Measurements from ENCODE around the gene FLNC. TPM values are rescaled to one million over a fixed set of nuclear protein-coding genes. Genes with fewer than 3 reads are reported as not detected.

Gene FLNC
- total RNA-seq, 1 donor from 2014 or later = 839 TPM

GRCh38 chr7:128869944-128870285 lies 39.7 kb downstream of the FLNC start:
- intact Hi-C loops (cut with micrococcal nuclease) = loop anchor here (10.0 kb wide), 1 partner anchor 265 kb away; no protein-coding TSS in a partner anchor
- TF ChIP-seq, protein P1, sequence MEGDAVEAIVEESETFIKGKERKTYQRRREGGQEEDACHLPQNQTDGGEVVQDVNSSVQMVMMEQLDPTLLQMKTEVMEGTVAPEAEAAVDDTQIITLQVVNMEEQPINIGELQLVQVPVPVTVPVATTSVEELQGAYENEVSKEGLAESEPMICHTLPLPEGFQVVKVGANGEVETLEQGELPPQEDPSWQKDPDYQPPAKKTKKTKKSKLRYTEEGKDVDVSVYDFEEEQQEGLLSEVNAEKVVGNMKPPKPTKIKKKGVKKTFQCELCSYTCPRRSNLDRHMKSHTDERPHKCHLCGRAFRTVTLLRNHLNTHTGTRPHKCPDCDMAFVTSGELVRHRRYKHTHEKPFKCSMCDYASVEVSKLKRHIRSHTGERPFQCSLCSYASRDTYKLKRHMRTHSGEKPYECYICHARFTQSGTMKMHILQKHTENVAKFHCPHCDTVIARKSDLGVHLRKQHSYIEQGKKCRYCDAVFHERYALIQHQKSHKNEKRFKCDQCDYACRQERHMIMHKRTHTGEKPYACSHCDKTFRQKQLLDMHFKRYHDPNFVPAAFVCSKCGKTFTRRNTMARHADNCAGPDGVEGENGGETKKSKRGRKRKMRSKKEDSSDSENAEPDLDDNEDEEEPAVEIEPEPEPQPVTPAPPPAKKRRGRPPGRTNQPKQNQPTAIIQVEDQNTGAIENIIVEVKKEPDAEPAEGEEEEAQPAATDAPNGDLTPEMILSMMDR (IDR thresholded peaks at IDR 0.05; ENCODE audit: borderline replicate concordance) = no peak
- Histone ChIP-seq H3K4me3 (peak overlapping the region; percentile 74), H3K27me3 (ENCODE audit: low read depth) (peaks cover 10% of the 10 kb centered on the region), H3K36me3 (peaks cover 14% of the 10 kb centered on the region), H3K27ac (replicated peaks) (no peak overlapping the region), H3K4me1 (peaks cover 22% of the 10 kb centered on the region), H3K9me3 (replicated peaks) (no peaks in the 10 kb centered on the region)
- no peak for DNase-seq

DNA sequence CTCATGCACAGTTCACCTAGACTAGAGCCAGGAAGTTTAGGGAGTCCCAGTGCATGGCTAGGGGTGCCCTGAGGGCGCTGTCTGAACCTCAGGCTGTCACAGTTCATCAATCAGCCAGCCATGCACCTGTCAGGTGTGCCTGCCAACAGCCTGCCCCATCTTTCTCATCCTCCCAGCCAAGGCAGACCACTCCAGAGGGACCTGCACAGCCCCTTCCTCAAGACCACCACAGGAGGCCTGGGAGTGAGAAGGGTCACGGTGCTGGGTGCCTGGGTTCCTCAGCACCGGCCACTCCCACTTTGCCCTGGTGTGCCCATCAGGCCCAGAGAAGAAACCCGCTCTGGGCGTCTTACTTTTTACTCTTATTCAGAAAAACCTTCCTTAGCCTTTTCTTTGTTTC lies 40.8 kb downstream of the FLNC start:
- TF ChIP-seq, protein P1 (IDR thresholded peaks at IDR 0.05; ENCODE audit: borderline replicate concordance) = no peak
- intact Hi-C loops (cut with micrococcal nuclease) = loop anchor here (10.0 kb wide), 1 partner anchor 266 kb away; no protein-coding TSS in a partner anchor
- H3K36me3 ChIP-seq = peaks cover 4% of the 10 kb centered on the region
- DNase-seq = no peak
- H3K9me3 ChIP-seq (replicated peaks) = no peaks in the 10 kb centered on the region
- H3K27me3 ChIP-seq (ENCODE audit: low read depth) = peaks cover 10% of the 10 kb centered on the region
- no peak overlapping the region for H3K4me3 ChIP-seq
- H3K4me1 ChIP-seq = peaks cover 22% of the 10 kb centered on the region
- no peak overlapping the region for H3K27ac ChIP-seq (replicated peaks)

- DNase-seq = no peak
- Histone ChIP-seq H3K36me3 (no peaks in the 10 kb centered on the region), H3K27ac (replicated peaks) (no peak overlapping the region), H3K9me3 (replicated peaks) (no peaks in the 10 kb centered on the region), H3K27me3 (ENCODE audit: low read depth) (peaks cover 10% of the 10 kb centered on the region), H3K4me1 (peaks cover 22% of the 10 kb centered on the region), H3K4me3 (no peak overlapping the region)
- TF ChIP-seq, protein P1 (IDR thresholded peaks at IDR 0.05; ENCODE audit: borderline replicate concordance) = no peak
- intact Hi-C loops (cut with micrococcal nuclease) = loop anchor here (10.0 kb wide), 1 partner anchor 268 kb away; no protein-coding TSS in a partner anchor
These were observed 42.2 kb downstream of the FLNC start for GRCh38 chr7:128872394-128872824.

DNA sequence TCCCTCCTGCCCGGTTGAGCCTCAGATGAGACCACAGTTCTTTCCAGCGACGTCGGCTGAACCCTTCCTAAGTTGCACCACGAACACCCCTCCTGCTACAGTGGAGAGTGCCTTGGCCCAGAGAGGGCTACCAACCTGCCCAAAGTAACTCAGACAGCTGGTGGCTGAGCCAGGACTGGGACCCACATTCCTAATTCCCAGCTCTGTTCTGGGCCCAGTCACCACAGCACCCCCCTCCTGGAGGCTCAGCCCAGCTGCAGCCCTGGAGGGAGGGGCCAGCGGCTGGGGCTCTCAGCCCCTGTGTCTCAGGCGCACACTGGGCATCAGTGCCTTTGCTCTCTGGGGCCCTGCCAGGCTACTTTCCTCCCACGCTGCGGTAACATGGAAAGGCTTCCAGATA lies 43.0 kb downstream of the FLNC start:
- no peak for DNase-seq
- Histone ChIP-seq H3K9me3 (replicated peaks) (no peaks in the 10 kb centered on the region), H3K36me3 (no peaks in the 10 kb centered on the region), H3K4me1 (peaks cover 20% of the 10 kb centered on the region), H3K27me3 (ENCODE audit: low read depth) (peaks cover 10% of the 10 kb centered on the region), H3K27ac (replicated peaks) (no peak overlapping the region), H3K4me3 (no peak overlapping the region)
- intact Hi-C loops (cut with micrococcal nuclease) = loop anchor here (10.0 kb wide), 1 partner anchor 268 kb away; no protein-coding TSS in a partner anchor
- TF ChIP-seq, protein P1 (IDR thresholded peaks at IDR 0.05; ENCODE audit: borderline replicate concordance) = no peak

DNA sequence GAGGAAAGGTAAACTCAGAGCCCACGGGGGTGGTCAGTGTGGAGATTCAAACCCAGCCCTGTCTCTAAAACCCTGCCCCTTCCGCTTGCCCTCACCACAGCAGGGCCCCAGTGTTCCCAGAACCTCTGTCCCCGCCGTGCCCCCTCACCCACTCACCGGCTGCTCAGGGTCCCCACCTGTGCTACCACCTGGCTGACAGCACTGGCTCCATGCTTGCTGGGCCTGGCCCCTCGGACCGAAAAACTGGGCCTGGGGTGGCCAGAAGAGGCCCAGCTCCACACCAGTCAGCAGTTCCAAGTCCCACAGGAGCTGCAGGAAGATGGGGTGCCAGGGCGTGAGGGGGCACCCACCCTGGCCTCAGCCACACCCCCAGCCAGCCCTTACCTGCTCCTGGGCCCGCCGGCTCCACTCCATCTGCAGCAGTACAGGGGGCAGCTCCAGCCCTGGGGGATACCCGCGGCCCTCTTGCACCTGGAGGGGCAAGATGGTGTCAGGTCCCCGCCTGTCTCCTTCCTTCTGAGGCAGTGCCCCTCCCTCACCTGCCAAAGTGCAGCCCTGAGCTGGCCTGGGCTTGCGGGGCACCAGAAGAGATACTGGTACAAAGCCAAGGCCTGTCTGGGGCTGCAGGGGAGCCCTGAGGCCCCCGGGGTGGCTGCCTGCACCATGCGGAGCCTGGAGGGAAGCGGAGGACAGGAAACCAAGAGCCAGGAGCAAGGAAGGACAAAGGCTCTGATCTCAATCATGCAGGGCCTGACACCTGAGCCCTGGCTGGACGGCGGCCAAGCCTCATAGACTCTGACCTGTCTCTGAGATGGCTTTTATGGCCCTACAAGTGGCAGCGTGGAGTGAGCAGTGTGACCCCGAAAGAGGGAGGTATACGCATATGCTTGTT lies 44.2 kb downstream of the FLNC start:
- Histone ChIP-seq H3K4me1 (peaks cover 8% of the 10 kb centered on the region), H3K36me3 (no peaks in the 10 kb centered on the region), H3K27ac (replicated peaks) (no peak overlapping the region), H3K27me3 (ENCODE audit: low read depth) (peaks cover 10% of the 10 kb centered on the region), H3K9me3 (replicated peaks) (no peaks in the 10 kb centered on the region), H3K4me3 (no peak overlapping the region)
- TF ChIP-seq, protein P1 (IDR thresholded peaks at IDR 0.05; ENCODE audit: borderline replicate concordance) = no peak
- intact Hi-C loops (cut with micrococcal nuclease) = loop anchor here (10.0 kb wide), 1 partner anchor 270 kb away; no protein-coding TSS in a partner anchor
- peak; percentile 13 for DNase-seq
